GM18867 (cell line): ENCODE data around the gene ANKFN1.

Source experiments
- ATAC-seq: cut with Tn5 transposase; IDR thresholded peaks from one replicate; pipeline ENCODE4 v1.9.1; 2021; ENCODE audit warnings: mild to moderate bottlenecking, moderate library complexity; ENCODE audit not compliant: unreplicated experiment

ANKFN1 gene

GRCh38 chr17:56548661-56549060, 395.4 kb downstream of the ANKFN1 start:
- no peak for ATAC-seq

- no peak for ATAC-seq
Measured at GRCh38 chr17:56549501-56549900, 396.2 kb downstream of the ANKFN1 start.

- ATAC-seq, result no peak
Measured at GRCh38 chr17:56557682-56558081, 404.4 kb downstream of the ANKFN1 start.

GRCh38 chr17:56558088-56558487, 404.8 kb downstream of the ANKFN1 start:
- ATAC-seq, result no peak
